AG09319 (cell line): ENCODE results near the gene CTNNA3.
"Not testable (repeated sequence)": the region's sequence is repeated elsewhere in the genome, so short reads cannot be mapped to it uniquely, and the experiment has no call there.

Source experiments
- DNase-seq: peaks from one replicate; pipeline ENCODE4 v3.0.0-alpha.2; 2010; ENCODE audit warnings: low read depth; ENCODE audit errors: extremely low read depth
- CTCF ChIP-seq: IDR thresholded peaks from 2 replicates; pipeline ENCODE4 v1.5.1; 2011; ENCODE audit warnings: low read depth, mild to moderate bottlenecking, inconsistent platforms, low read length, moderate library complexity

The CTNNA3 gene

DNA sequence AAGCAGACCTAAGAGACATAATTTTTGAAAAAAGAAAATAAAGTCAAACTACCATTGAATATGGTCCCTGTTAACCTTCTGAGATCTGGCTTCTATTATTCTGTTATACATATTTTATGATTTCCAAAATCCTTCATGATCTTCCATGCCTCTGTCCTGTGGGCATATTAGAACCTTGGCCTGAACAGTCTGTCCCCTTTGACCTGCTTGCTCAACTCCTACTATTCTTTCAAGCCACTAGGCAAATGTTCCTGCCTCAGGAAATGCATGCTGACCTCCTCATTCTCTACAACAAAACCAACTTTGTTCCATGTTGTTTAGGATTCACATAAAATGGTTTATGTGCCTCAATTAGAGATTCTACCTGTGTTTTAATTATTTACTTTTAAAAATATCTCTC is 1315.0 kb downstream of the CTNNA3 start:
- TF ChIP-seq CTCF = no peak

DNA sequence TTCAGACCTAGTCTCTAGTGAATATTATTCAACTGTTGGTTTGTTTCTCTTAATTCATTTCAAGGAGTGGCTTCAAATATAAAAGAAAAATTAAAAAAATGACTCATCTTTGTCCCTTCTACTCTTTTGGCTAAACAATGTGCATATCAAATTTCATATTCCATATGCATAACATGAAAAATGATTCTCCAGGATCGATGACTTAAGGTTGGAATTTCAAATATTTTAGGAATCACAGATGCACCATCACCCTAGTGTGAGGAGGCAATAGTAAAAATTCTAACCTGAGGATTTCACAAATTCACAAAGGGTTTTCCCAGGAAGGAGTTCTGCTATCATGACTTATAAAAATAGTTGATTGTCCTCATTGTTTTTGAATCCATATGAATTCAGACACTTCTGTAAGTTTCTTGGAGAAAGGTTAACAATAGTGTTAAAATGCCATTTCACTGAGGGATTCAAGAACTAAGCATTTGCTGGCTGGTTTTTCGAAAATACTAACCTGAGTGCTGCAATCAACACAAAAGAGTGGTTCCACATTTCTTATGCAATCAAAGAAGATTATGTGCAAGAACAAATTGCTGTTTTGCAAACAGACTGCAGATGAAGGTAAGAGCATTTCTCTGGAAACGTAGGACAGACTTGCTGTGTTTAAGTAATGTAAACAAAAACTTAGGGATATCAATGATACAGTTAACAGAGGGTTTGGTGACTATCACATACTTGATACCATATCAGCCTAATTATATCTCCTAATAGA is 1317.7 kb downstream of the CTNNA3 start:
- DNase-seq = no peak
- no peak for TF ChIP-seq CTCF

More for the DNA sequence above, 1315.0 kb downstream of the CTNNA3 start:
- no peak for DNase-seq

- no peak for TF ChIP-seq CTCF
- DNase-seq = no peak
Measured at GRCh38 chr10:66368146-66368545, 1327.8 kb downstream of the CTNNA3 start.

- TF ChIP-seq CTCF = no peak
- DNase-seq = no peak
Measured at GRCh38 chr10:66366163-66366562, 1329.8 kb downstream of the CTNNA3 start.

- no peak for DNase-seq
- TF ChIP-seq CTCF = no peak
Measured at GRCh38 chr10:66365686-66366085, 1330.3 kb downstream of the CTNNA3 start.

DNA sequence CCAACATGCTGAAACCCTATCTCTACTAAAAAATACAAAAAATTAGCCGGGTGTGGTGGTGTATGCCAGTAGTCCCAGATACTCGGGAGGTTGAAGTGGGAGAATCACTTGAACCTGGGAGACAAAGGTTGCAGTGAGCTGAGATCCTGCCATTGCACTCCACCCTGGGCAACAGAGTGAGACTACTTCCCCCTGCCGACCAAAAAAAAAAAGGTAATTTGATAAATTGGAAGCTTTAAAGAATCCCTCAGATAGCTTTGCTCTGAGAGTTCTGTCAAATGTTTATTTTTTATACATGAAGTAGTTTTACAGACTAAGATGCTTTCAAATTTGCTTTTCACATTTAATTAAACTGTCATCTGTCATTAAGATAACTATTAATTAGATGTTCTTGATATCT is 1333.5 kb downstream of the CTNNA3 start:
- no peak for DNase-seq
- no peak for TF ChIP-seq CTCF

DNA sequence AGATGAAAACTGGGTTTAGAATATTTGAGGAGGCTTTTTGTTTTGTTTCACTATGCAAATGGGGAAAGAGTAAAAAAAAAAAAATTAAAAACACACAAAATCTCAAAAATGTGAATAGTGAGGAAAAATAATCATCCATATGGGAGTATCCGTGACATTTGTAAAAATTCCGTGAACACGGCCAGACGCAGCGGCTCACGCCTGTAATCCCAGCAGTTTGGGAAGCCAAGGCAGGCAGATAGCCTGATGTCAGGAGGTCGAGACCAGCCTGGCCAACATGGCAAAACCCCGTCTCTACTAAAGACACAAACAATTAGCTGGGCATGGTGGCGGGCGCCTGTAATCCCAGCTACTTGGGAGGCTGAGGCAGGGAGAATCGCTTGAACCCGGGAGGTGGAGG is 1342.2 kb downstream of the CTNNA3 start:
- DNase-seq = not testable (repeated sequence)

- TF ChIP-seq CTCF = no peak
- no peak for DNase-seq
Measured at GRCh38 chr10:66353422-66353821, 1342.6 kb downstream of the CTNNA3 start.
